Upper lobe of left lung (tissue), 4 donors: ENCODE measurements around the gene CATSPERZ.

Experiments used
- CTCF ChIP-seq, 6 experiments: fragments of 450-650 bp in 4 of 6; fragments of 200-600 bp in 2 of 6; sonication (generic) in 2 of 6; IDR thresholded peaks; one replicate each; pipeline ENCODE4 v1.5.1; 2016 to 2019; ENCODE audit warnings: antibody characterized with exemption in 6 of 6
- EP300 ChIP-seq, 4 donors: sonication (generic); formaldehyde crosslinking; IDR thresholded peaks; one replicate each; pipeline ENCODE4 v1.5.1; 2017; ENCODE audit warnings: antibody characterized with exemption in 4 of 4, control low read depth in 2 of 4

GRCh38 chr11:64269540-64270220 is 30.5 kb upstream of the CATSPERZ start:
- TF ChIP-seq EP300 (IDR thresholded peaks at IDR 0.05) (peak in 2 of 4 donors; percentile 63 to 69), CTCF (IDR thresholded peaks at IDR 0.05) (peak in 5 of 6 experiments; percentile 13 to 32 (median 26))
